Neuronal stem cell (in vitro differentiated cells): ENCODE data around the gene ENAH.
"Not testable (repeated sequence)": the region's sequence is repeated elsewhere in the genome, so short reads cannot be mapped to it uniquely, and the experiment has no call there.

ENCODE experiments used
- DNase-seq: peaks from one replicate; pipeline ENCODE4 v3.0.0-alpha.2; 2013; ENCODE audit warnings: low spot score
- H2AFZ ChIP-seq: one replicate; pipeline ENCODE4 v1.6.1; 2013; ENCODE audit warnings: mild to moderate bottlenecking, low read length, inconsistent platforms
- H2AK5ac ChIP-seq: 2 replicates; pipeline ENCODE4 v1.6.1; 2013; ENCODE audit warnings: low read depth, mild to moderate bottlenecking, inconsistent platforms, low read length, moderate library complexity, mixed read lengths
- H2BK120ac ChIP-seq: 2 replicates; pipeline ENCODE4 v1.6.1; 2013; ENCODE audit warnings: low read depth, mild to moderate bottlenecking, inconsistent platforms, low read length, moderate library complexity, mixed read lengths
- H2BK12ac ChIP-seq: one replicate; pipeline ENCODE4 v1.6.1; 2013; ENCODE audit warnings: low read length, inconsistent platforms
- H2BK15ac ChIP-seq: 2 replicates; pipeline ENCODE4 v1.6.1; 2013; ENCODE audit warnings: mild to moderate bottlenecking, low read length, inconsistent platforms, mixed read lengths
- H2BK5ac ChIP-seq: one replicate; pipeline ENCODE4 v1.6.1; 2013; ENCODE audit warnings: inconsistent platforms, mild to moderate bottlenecking, low read length, moderate library complexity
- H3K14ac ChIP-seq: one replicate; pipeline ENCODE4 v1.6.1; 2013; ENCODE audit warnings: low read length, inconsistent platforms
- H3K18ac ChIP-seq: 2 replicates; pipeline ENCODE4 v1.6.1; 2013; ENCODE audit warnings: low read length, inconsistent platforms
- H3K23ac ChIP-seq: 2 replicates; pipeline ENCODE4 v1.6.1; 2013; ENCODE audit warnings: low read depth, mild to moderate bottlenecking, mixed read lengths, low read length, inconsistent platforms; ENCODE audit not compliant: poor library complexity
- H3K27ac ChIP-seq: replicated peaks from 3 replicates; pipeline ENCODE4 v1.5.1; 2013; ENCODE audit warnings: low read length, inconsistent platforms
- H3K27me3 ChIP-seq, 3 experiments: 2 replicates each; pipeline ENCODE4 v1.6.1; 2013; ENCODE audit warnings: low read length in 3 of 3, mild to moderate bottlenecking in 2 of 3, inconsistent platforms in 1 of 3, low read depth in 1 of 3, mixed read lengths in 1 of 3, moderate library complexity in 1 of 3; ENCODE audit not compliant: control insufficient read depth in 3 of 3, insufficient read depth in 3 of 3
- H3K36me3 ChIP-seq, 2 donors: replicated peaks in 1 of 2; 2 replicates each; pipeline ENCODE4 v1.6.1; 2013; ENCODE audit warnings: low read length in 2 of 2; ENCODE audit not compliant: control insufficient read depth in 2 of 2, insufficient read depth in 2 of 2
- H3K4ac ChIP-seq: 2 replicates; pipeline ENCODE4 v1.6.1; 2013; ENCODE audit warnings: inconsistent platforms, mild to moderate bottlenecking, low read length, moderate library complexity
- H3K4me1 ChIP-seq, 2 donors: 1 replicate in 1 of 2; 2 replicates in 1 of 2; pipeline ENCODE4 v1.6.1; 2013; ENCODE audit warnings: low read length in 2 of 2, low read depth in 1 of 2; ENCODE audit not compliant: control insufficient read depth in 2 of 2, insufficient read depth in 1 of 2
- H3K4me2 ChIP-seq: one replicate; pipeline ENCODE4 v1.6.1; 2013; ENCODE audit warnings: mild to moderate bottlenecking, low read length, inconsistent platforms; ENCODE audit not compliant: insufficient read depth, poor library complexity, severe bottlenecking
- H3K4me3 ChIP-seq, 2 donors: 2 replicates each; pipeline ENCODE4 v1.5.1; 2013; ENCODE audit warnings: low read length in 2 of 2, mild to moderate bottlenecking in 2 of 2, inconsistent platforms in 1 of 2, moderate library complexity in 1 of 2
- H3K79me1 ChIP-seq: one replicate; pipeline ENCODE4 v1.6.1; 2013; ENCODE audit warnings: low read depth, mild to moderate bottlenecking, inconsistent platforms, low read length, moderate library complexity
- H3K9ac ChIP-seq: one replicate; pipeline ENCODE4 v1.6.1; 2013; ENCODE audit warnings: mild to moderate bottlenecking, low read depth, low read length, inconsistent platforms; ENCODE audit not compliant: poor library complexity
- H3K9me3 ChIP-seq, 2 donors: replicated peaks in 1 of 2; 2 replicates each; pipeline versions ENCODE3 to v1.6.1; 2013; ENCODE audit warnings: low read length in 2 of 2, mild to moderate bottlenecking in 2 of 2, inconsistent platforms in 1 of 2, low read depth in 1 of 2, mixed read lengths in 1 of 2, moderate library complexity in 1 of 2; ENCODE audit not compliant: control insufficient read depth in 2 of 2, insufficient read depth in 1 of 2
- H4K8ac ChIP-seq: one replicate; pipeline ENCODE4 v1.6.1; 2013; ENCODE audit warnings: low read depth, mild to moderate bottlenecking, inconsistent platforms, low read length, moderate library complexity
- H4K91ac ChIP-seq: one replicate; pipeline ENCODE4 v1.6.1; 2013; ENCODE audit warnings: low read length, low read depth, mild to moderate bottlenecking, inconsistent platforms; ENCODE audit not compliant: poor library complexity
- WGBS, 2 donors: extraction: QIAGEN DNeasy Blood & Tissue Kit; methylation state at CpG; one replicate each; pipeline ENCODE4 v1.1.7; 2013; ENCODE audit warnings: missing lambda C conversion rate in 2 of 2, mixed read lengths in 1 of 2; ENCODE audit not compliant: insufficient read length in 2 of 2, insufficient replicate concordance in 1 of 2; ENCODE audit errors: extremely low coverage in 2 of 2; 5-methylcytosine and 5-hydroxymethylcytosine counted together

ENAH gene

DNA sequence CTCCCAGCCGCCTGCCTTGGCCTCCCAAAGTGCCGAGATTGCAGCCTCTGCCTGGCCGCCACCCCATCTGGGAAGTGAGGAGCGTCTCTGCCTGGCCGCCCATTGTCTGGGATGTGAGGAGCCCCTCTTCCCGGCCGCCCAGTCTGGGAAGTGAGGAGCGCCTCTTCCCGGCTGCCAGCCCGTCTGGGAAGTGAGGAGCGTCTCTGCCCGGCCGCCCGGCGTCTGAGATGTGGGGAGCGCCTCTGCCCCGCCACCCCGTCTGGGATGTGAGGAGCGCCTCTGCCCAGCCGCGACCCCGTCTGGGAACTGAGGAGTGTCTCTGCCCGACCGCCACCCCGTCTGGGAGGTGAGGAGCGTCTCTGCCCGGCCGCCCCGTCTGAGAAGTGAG, 37.5 kb downstream of the ENAH start:
- not testable (repeated sequence) for H3K79me1 ChIP-seq, H3K4me3 ChIP-seq, H4K91ac ChIP-seq, H3K27ac ChIP-seq, H3K4me1 ChIP-seq, H3K4me2 ChIP-seq, H3K27me3 ChIP-seq, H4K8ac ChIP-seq, H2BK5ac ChIP-seq, H3K18ac ChIP-seq, H2BK120ac ChIP-seq, H2BK12ac ChIP-seq, H3K4ac ChIP-seq, H3K23ac ChIP-seq, H2AFZ ChIP-seq, DNase-seq, H2AK5ac ChIP-seq, H3K9ac ChIP-seq, H2BK15ac ChIP-seq, H3K14ac ChIP-seq
- Histone ChIP-seq H3K36me3 (peaks cover 0 to 20% of the 10 kb centered on the region in 2 donors), H3K9me3 (peaks cover 0 to 42% of the 10 kb centered on the region in 2 donors)
- WGBS, 2 donors, result no CpG with 5 or more reads among the region's 29 CpGs

DNA sequence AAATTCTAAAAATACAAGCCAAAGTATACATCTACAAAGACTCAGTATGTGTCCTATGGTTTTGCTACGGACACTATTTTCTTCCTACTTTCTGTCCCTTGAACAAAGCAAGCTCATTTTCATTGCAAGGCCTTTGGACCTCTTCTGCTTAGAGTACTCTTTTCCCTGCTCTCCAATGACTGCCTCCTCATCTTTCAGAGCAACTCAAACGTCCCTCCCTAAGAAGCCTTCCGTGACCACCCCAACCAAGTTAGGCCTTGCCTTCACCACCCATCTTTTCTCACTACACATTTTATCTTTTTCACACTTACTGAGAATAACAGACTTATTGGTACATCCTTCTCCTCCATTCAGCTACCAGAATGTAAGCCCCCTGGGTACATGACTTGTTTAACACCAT, 39.9 kb downstream of the ENAH start:
- Histone ChIP-seq H3K27me3 (no peaks in the 10 kb centered on the region), H2AK5ac (no peak overlapping the region), H3K4me1 (peaks cover 0 to 1% of the 10 kb centered on the region in 2 donors), H3K4me3 (no peak overlapping the region), H3K9me3 (peaks cover 0 to 33% of the 10 kb centered on the region in 2 donors), H3K23ac (no peak overlapping the region), H3K14ac (no peak overlapping the region), H2BK15ac (no peak overlapping the region), H4K8ac (no peak overlapping the region), H3K36me3 (peaks cover 0 to 12% of the 10 kb centered on the region in 2 donors), H3K79me1 (peaks cover 2% of the 10 kb centered on the region), H3K9ac (no peak overlapping the region), H3K27ac (no peak overlapping the region), H4K91ac (no peak overlapping the region), H3K4ac (no peak overlapping the region), H2BK5ac (no peak overlapping the region), H3K18ac (no peak overlapping the region), H2BK12ac (no peak overlapping the region), H2BK120ac (no peak overlapping the region), H3K4me2 (no peak overlapping the region), H2AFZ (no peak overlapping the region)
- WGBS, 2 donors, result no CpG with 5 or more reads among the region's 3 CpGs
- no peak for DNase-seq

DNA sequence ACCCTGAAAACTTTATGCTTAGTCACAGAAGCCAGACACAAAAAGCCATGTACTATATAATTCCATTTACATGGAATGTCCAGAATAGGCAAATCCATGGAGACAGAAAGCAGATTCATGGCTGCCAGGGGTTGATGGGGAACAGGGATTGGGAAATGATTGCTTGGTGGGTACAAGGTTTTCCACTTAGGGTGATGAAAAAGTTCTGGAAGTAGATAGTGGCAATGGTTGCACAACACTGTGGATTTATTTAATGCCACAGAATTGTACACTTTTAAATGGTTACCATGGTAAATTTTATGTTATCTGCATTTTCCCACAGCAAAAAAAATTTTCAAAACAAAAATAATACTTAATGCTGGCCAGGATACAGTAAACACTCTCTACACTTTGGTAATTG, 40.6 kb downstream of the ENAH start:
- no peak overlapping the region for H3K18ac ChIP-seq
- no peak overlapping the region for H3K4ac ChIP-seq
- H3K36me3 ChIP-seq, result peaks cover 0 to 12% of the 10 kb centered on the region in 2 donors
- H3K4me1 ChIP-seq, result peaks cover 0 to 5% of the 10 kb centered on the region in 2 donors
- no peak overlapping the region for H3K4me3 ChIP-seq
- H3K4me2 ChIP-seq, result no peak overlapping the region
- no peak overlapping the region for H2BK120ac ChIP-seq
- peaks cover 0 to 33% of the 10 kb centered on the region in 2 donors for H3K9me3 ChIP-seq
- no peak overlapping the region for H2BK15ac ChIP-seq
- no peak overlapping the region for H2AK5ac ChIP-seq
- H4K8ac ChIP-seq, result no peak overlapping the region
- H4K91ac ChIP-seq, result no peak overlapping the region
- no peak overlapping the region for H3K27ac ChIP-seq
- H2BK12ac ChIP-seq, result no peak overlapping the region
- no peak overlapping the region for H3K9ac ChIP-seq
- no peak overlapping the region for H3K14ac ChIP-seq
- peaks cover 2% of the 10 kb centered on the region for H3K79me1 ChIP-seq
- H2BK5ac ChIP-seq, result no peak overlapping the region
- no peaks in the 10 kb centered on the region for H3K27me3 ChIP-seq
- no peak overlapping the region for H2AFZ ChIP-seq
- no peak for DNase-seq
- no peak overlapping the region for H3K23ac ChIP-seq

DNA sequence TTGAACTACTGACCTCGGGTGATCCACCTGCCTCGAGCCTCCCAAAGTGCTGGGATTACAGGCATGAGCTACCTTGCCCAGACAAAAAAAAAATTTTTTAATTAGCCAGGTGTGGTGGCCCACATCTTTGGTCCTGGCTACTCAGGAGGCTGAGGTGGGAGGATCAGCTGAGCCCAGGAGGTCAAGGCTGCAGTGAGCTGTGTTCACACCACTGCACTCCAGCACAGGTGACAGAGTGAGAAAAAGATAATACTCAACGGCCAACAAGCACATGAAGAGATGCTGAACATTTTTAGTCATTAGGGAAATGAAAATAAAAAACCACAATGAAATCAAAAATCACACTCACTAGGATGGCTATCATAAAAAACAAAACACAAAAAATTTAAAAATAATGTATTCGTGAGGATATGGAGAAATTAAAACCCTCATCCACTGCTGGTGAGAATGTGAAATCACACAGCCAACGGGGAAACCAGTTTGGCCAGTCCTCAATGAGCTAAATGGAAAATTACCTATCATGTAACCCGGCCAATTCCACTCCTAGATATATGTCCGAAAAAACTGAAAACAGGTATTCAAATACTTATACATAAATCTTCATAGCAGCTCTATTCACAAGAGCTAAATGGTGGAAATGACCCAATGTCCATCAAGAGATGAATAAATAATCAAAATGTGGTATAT, 41.2 kb downstream of the ENAH start:
- Histone ChIP-seq H3K27ac (no peak overlapping the region), H3K36me3 (peaks cover 0 to 12% of the 10 kb centered on the region in 2 donors), H3K9me3 (peaks cover 0 to 31% of the 10 kb centered on the region in 2 donors), H4K8ac (no peak overlapping the region), H2AK5ac (no peak overlapping the region), H3K27me3 (no peaks in the 10 kb centered on the region), H2AFZ (no peak overlapping the region), H3K14ac (no peak overlapping the region), H3K4me3 (no peak overlapping the region), H3K4me2 (no peak overlapping the region), H3K79me1 (no peaks in the 10 kb centered on the region), H3K4ac (no peak overlapping the region), H2BK12ac (no peak overlapping the region), H3K18ac (no peak overlapping the region), H2BK120ac (no peak overlapping the region), H2BK5ac (no peak overlapping the region), H4K91ac (no peak overlapping the region), H3K4me1 (peaks cover 0 to 5% of the 10 kb centered on the region in 2 donors), H3K23ac (no peak overlapping the region), H3K9ac (no peak overlapping the region), H2BK15ac (no peak overlapping the region)
- no peak for DNase-seq
- WGBS, 2 donors, result no CpG with 5 or more reads among the region's 7 CpGs
